GM19452 (cell line): ENCODE results near the gene KIAA0825.
"Not testable (repeated sequence)": the region's sequence is repeated elsewhere in the genome, so short reads cannot be mapped to it uniquely, and the experiment has no call there.

Experiments
- ATAC-seq: cut with Tn5 transposase; IDR thresholded peaks from one replicate; pipeline ENCODE4 v1.9.1; 2021; ENCODE audit not compliant: unreplicated experiment

Gene KIAA0825

GRCh38 chr5:94188725-94189124 is 429.7 kb downstream of the KIAA0825 start:
- no peak for ATAC-seq

DNA sequence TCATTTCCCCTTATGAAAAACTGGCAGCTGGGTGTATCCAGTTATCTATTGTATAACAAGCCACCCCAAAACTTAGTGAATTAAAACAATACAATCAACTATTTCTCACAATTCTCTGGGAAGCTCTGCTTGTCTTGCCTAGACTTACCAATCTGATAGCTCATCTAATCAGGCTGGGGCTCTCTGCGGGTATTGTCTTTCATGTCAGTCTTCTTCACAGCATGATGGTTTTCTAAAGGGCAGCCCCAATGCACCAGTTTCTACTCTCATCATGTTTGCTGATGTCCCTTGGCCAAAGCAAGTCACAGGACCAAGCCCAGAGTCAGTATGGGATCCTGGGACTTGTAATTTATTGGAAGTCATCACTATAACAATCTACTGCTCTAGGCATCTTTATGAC is 433.5 kb downstream of the KIAA0825 start:
- ATAC-seq = no peak

DNA sequence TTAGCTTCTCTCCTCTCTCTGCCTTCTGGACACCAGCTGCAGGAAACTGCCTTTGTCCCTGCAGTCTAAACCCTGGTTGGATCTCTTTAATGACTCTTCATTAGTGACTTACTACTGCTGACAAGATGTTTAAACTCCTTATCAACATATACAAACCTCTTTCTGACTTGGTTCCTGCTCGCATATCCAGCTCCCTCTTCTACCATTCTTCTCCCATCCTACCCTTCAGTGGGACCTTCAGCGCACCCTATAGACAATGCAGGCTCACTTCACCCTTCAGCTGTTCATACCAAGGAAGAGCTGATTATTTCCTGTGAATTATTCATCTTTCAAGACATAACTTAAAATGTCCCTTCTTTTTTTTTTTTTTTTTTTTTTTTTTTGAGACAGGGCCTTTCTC is 436.5 kb downstream of the KIAA0825 start:
- no peak for ATAC-seq

DNA sequence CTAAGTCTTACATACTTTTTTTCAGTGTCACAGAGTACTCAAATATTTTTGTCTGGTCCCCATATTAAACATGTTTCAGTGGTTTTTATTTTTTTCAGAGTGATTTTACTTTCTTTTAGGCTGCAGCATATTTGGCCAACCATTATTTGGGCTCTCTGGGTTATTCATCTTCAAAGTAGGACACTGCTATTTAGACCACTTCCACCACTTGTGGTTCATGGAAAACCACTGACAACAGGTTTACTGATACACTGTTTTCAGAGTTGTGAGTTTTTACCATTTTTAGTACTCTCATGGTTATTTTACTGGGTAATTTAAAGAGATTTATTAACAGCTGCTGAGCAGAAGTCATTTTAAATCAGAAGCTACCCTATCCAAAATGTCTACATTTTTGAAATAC is 437.6 kb downstream of the KIAA0825 start:
- no peak for ATAC-seq

- ATAC-seq = no peak
Measured at GRCh38 chr5:94175912-94176311, 442.5 kb downstream of the KIAA0825 start.

DNA sequence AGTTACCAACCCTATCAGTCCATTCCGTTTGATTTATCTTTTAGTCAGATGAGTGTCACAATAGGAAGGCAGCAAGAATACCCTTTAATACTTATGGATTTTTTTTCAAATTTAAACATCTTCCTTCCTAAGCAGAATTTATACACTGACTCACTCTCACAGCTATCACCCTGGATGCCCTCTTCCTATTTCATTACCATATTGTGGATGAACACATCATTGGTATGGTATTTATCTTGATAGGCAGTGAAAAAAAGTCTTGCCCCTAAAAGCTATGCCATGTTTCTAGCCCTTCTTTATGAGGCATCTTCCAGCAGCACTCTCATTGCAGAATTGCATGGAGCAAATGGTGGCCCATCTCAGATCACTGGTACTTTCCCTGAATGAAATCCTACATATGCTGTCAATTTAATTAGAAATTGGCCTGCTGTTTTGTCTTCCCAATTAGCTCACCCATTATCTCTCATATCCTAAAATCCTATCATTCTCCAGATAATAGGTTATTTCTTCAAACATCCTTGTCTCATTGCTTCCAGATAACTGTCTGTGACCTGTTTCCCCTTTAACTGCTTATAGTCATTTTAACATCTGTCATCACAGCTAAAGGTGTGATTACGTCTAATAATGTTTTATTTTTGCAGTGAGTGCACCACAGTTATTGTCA is 443.5 kb downstream of the KIAA0825 start:
- ATAC-seq = no peak

DNA sequence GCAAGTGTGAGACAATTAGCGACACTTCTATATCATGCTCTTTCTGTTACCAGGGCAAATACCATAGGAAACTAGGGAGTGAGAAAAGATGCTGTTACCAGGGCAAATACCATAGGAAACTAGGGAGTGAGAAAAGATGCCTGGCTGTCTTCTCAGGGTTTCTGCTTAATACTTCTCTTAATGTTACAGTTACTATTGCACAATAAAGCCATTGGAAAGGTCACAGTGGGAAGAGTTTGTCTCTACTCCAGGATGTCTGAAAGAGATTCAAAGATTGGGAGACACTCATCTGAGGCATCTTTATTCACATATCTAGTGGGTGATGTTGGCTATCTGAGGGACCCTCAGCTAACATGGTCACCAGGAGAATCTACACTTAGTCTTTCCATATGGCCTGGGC is 445.3 kb downstream of the KIAA0825 start:
- ATAC-seq = no peak

DNA sequence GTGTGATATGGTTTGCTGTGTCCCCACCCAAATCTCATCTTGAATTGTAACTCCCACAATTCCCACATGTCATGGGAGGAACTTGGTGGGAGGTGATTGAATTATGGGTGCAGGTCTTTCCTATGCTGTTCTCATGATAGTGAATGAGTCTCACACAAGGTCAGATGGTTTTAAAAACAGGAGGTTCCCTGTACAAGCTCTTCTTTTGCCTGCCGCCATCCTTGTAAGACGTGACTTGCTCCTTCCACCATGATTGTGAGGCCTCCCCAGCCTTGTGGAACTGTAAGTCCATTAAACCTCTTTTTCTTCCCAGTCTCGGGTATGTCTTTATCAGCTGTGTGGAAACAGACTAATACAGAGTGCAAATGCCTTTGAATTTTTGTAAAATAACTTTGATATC is 447.3 kb downstream of the KIAA0825 start:
- ATAC-seq = not testable (repeated sequence)

- not testable (repeated sequence) for ATAC-seq
Measured at GRCh38 chr5:94170158-94170557, 448.2 kb downstream of the KIAA0825 start.

- ATAC-seq = no peak
Measured at GRCh38 chr5:94168151-94168550, 450.3 kb downstream of the KIAA0825 start.

- no peak for ATAC-seq
Measured at GRCh38 chr5:94161801-94162200, 456.6 kb downstream of the KIAA0825 start.

- ATAC-seq = no peak
Measured at GRCh38 chr5:94159144-94159543, 459.3 kb downstream of the KIAA0825 start.

DNA sequence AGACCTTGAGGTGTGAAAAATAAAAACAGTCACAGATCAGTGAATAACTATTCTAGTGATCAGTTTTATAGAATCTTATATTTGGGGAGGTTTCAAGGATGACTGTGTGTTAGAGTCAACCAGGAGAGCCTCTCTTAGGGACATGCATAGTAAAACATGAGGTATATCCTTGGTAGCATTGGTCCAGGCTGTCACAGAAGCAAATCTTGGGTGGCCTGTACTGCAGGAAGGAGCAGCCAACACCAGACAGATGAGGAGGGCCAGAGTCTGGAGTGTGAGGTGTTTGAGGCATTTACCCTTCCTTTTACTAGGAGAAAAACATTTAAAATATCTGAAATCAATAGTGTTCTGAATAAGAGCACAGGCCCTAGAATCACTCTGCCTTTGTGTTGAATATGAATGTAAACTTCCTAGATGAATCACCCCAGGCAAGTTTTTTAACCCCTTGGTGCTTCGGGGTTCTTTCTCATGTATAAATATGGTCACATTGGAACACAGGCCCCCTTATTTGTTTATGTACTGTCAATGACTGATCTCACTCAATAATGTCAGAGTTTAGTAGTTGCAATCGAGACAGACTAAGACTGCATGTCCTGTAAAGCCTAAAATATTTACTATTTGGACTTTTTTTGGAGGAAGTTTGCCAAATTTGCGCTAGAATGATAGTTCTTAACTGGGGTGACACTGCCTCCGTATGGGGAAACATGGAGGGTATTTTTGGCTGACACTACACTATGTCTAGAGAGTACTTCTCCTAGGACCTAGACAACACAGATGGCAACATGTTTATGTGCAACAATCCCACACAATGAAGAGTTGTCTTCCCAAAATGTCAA is 460.5 kb downstream of the KIAA0825 start:
- no peak for ATAC-seq

GRCh38 chr5:94154672-94155071 is 463.7 kb downstream of the KIAA0825 start:
- ATAC-seq = no peak

DNA sequence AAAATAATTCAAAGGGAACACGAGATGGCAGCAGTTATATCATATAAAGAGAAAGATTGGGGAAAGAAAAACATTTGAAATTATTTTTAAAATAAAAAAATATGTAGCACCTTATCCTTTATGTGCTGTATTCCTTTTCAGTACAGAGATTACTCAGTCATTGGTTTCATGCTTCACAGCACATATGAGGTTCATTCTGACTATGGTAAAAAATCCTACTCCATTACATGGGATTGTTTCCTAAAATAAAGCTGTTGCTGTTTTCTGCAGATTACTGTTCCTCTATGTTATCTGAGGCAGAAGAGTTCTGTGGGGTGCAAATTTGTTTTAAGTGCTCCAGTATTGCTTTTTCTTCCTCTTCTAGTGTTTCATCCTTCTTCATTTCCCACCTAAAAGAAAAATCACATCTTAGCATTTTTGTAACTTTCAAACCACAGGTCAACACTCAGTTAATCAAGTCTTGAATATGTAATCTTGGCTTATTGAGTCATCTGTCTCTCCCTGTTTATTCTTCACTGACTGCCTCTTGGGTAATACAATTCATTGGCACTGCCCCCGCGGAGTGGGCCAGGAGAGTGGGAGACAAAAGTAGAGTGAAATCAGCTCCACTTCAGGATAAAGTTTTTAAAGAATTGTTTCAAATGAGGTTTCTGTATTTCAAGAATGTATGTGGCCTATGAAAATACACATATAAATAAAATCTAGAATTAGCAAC is 464.5 kb downstream of the KIAA0825 start:
- no peak for ATAC-seq

GRCh38 chr5:94143621-94144020 is 474.8 kb downstream of the KIAA0825 start:
- not testable (repeated sequence) for ATAC-seq

GRCh38 chr5:94140300-94140699 is 478.1 kb downstream of the KIAA0825 start:
- no peak for ATAC-seq

- ATAC-seq = no peak
Measured at GRCh38 chr5:94130077-94130476, 488.3 kb downstream of the KIAA0825 start.

GRCh38 chr5:94125107-94125506 is 493.3 kb downstream of the KIAA0825 start:
- ATAC-seq = no peak

DNA sequence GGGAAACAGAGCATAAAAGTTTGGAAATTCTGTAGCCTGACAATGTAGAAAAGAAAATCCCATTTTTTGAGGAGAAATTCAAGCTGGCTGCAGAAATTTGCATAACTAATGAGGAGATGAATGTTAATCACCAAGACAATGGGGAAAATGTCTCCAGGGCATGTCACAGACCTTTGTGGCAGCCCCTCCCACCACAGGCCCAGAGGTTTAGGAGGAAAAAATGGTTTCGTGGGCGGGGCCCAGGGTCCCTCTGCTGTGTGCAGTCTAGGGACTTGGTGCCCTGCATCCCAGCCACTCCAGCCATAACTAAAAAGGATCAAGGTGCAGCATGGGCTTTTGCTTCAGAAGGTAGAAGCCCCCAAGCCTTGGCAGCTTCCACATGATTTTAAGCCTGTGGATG is 502.1 kb downstream of the KIAA0825 start:
- ATAC-seq = not testable (repeated sequence)

GRCh38 chr5:94113087-94113486 is 505.3 kb downstream of the KIAA0825 start:
- ATAC-seq = no peak
